GM12892 (cell line): ENCODE results near the gene SLC10A3.

ENCODE experiments used
- DNase-seq: peaks from one replicate; pipeline ENCODE4 v3.0.0; 2011; ENCODE audit not compliant: insufficient read length
- FAIRE-seq: peaks from 2 replicates; lab custom pipeline; 2011; peaks lifted over from hg19 to GRCh38; lab: Jason Lieb, UNC
- POLR2A ChIP-seq: IDR thresholded peaks from 2 replicates; pipeline ENCODE4 v1.6.1; 2011; ENCODE audit warnings: low read depth, low read length, control low read depth
- POLR2AphosphoS5 ChIP-seq: IDR thresholded peaks from 2 replicates; pipeline ENCODE4 v1.6.1; 2011; ENCODE audit warnings: low read depth, low read length, control low read depth
- TAF1 ChIP-seq: IDR thresholded peaks from 2 replicates; pipeline ENCODE4 v1.6.1; 2011; ENCODE audit warnings: low read depth, mild to moderate bottlenecking, control low read depth, low read length, borderline replicate concordance

SLC10A3 gene

DNA sequence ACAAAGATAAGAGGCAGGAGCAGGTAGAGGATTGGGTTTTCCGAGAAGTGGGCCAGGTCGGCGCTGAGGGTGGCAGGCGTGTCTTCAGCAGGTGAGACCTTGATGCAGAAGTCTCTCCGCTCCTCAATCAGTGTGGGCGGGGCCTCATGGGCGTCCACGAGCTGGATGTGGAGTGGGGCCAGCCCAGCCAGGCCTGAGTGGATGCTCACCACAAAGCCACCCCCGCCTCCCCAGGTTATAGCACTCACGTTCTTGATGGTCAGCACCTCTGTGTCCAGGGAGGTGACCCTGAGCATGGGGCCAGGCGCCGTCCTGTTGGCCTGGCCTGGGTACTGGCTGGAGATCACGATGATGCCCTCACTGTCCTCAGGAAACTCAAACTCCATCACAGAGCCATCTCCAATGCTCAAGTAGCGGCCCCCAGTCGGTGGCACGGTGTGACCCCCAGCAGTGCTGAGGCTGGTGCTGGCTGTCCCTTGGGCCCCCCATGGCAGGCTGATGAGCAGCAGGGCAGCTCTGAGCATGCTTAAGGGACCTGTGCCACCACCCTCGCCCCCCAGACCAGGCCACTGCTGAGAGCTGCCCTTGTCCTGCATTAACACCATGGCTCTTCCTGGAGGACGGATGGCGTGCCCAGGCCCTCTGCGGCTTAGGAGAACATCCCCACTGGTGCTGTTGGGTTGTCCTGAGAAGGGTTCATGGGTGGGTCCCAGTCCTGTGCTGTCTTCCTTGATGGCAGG lies 1.9 kb downstream of the SLC10A3 start:
- FAIRE-seq = no peak
- DNase-seq = no peak
- TF ChIP-seq TAF1 (no peak), POLR2AphosphoS5 (no peak), POLR2A (no peak)

GRCh38 chrX:154487518-154488290 lies 2.7 kb downstream of the SLC10A3 start:
- FAIRE-seq (no peak), DNase-seq (no peak)
- TF ChIP-seq TAF1 (no peak), POLR2A (no peak), POLR2AphosphoS5 (no peak)

GRCh38 chrX:154486396-154487207 lies 3.8 kb downstream of the SLC10A3 start, which contains the start of gene UBL4A:
Gene UBL4A (minus strand): TSS chrX:154486615. CDS start chrX:154486584, 31 bp downstream.
- TF ChIP-seq TAF1 = no peak
- no peak for TF ChIP-seq POLR2AphosphoS5
- no peak for TF ChIP-seq POLR2A
- peak; percentile 67 for DNase-seq
- peak; percentile 76 for FAIRE-seq

DNA sequence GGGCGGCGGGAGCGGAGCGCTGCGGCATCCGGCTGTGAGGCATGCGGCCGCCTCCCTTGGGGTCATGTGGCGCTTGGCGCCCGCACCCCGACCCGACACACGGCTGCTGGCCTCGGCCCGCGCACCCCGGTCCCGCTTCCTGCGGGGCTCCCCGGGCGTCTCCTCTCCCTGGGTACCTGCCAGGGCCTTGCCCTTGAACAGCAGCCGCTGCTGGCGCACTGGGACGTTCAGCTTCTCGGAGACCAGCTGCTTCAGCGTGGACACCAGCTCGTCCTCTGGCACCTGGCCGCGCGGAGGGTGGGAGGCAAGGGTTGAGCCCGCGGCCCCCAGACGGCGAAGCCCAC lies 4.4 kb downstream of the SLC10A3 start:
- DNase-seq (no peak), FAIRE-seq (peak; percentile 48)
- TF ChIP-seq POLR2AphosphoS5 (no peak), POLR2A (no peak), TAF1 (no peak)

DNA sequence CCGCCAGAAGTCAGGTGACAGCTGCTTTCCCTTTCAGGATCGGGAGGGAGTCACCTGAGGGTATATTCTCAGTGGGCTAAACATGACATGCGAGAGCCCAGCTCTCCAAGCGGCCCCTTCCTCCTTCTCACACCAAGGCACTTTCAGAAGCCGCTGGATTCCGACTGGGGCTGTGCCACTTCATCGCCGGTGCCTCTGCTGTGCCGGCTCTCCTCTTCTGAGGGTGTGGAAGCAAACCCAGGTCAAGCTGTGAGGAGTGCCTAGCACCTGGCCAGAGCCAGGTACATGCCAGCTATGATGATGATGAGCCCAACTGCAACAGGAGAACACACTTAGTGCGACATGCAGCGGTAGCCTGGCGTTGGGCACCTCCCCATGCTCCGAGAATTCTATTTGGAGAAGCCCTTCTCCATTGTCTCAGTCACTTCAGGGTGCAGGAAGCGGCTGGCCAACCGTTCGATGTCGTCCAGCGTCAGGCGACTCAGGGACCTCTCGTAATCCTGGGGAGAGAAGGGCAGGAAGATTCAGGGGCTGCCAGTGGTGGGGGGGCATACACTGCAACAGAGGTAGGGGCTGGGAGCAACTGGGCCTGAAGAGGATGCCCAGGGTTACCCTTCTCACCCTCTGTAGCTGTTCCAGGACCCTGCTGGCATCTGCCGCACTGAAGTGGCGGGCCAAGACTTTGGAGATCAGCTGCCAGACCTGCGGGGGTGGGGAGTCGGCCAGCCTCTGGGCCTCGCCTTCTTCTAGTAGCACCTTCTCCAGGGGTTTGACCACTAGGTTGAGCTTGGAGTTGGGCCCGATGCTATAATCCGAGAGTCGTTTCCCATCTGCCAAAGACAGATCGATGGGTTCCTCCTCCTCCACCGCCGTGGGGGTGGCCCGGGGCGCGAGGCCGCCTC lies 5.0 kb downstream of the SLC10A3 start:
- no peak for DNase-seq
- FAIRE-seq = no peak
- no peak for TF ChIP-seq POLR2AphosphoS5
- TF ChIP-seq TAF1 = no peak
- TF ChIP-seq POLR2A = no peak

GRCh38 chrX:154484255-154485149 lies 5.9 kb downstream of the SLC10A3 start:
- TF ChIP-seq TAF1 = no peak
- TF ChIP-seq POLR2AphosphoS5 = no peak
- no peak for TF ChIP-seq POLR2A
- DNase-seq = no peak
- FAIRE-seq = no peak

DNA sequence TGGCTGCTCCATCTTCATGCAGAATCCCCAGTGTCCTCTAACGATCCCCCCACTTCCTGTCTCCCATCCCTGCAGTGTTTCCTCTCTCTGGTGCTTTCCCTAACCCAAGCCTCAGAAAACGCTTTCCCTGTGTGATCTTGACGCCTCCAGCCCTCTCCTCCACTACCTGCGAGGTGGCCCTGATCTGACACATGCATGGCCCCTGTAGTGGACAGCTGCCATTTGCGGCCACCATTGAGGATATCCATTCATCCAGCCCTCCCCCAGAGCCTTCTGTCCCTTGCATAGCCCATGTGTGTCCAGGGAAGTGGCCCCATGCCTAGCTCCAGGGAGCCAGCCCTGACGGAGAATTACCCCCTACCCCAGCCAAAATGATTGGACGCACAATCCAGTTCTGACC lies 7.1 kb downstream of the SLC10A3 start:
- no peak for DNase-seq
- FAIRE-seq = no peak
- TF ChIP-seq TAF1 = no peak
- no peak for TF ChIP-seq POLR2A

- FAIRE-seq (no peak), DNase-seq (no peak)
- 0 out of 2 replicates have a peak, but pooled peaks have one; percentile 1 for TF ChIP-seq POLR2A
- no peak for TF ChIP-seq POLR2AphosphoS5
Observed at GRCh38 chrX:154482786-154483185, 7.6 kb downstream of the SLC10A3 start.

GRCh38 chrX:154481911-154482601 lies 8.4 kb downstream of the SLC10A3 start:
- DNase-seq (no peak), FAIRE-seq (no peak)
- TF ChIP-seq POLR2A = no peak
- TF ChIP-seq TAF1 = no peak
- TF ChIP-seq POLR2AphosphoS5 = no peak

GRCh38 chrX:154481195-154481594 lies 9.2 kb downstream of the SLC10A3 start:
- no peak for FAIRE-seq
- TF ChIP-seq POLR2AphosphoS5 (no peak), TAF1 (no peak), POLR2A (no peak)
- DNase-seq = no peak
